ENCODE measurements around the gene NDUFS2. TPM values are rescaled to one million over a fixed set of nuclear protein-coding genes. Genes with fewer than 3 reads are reported as not detected.

The NDUFS2 gene
- total and polyA plus RNA-seq, 9 of the 15 experiments (the other 6 are each of a cell fraction or from before 2014, with no cell fraction given), result 70.0 to 176 (median 141) TPM

GRCh38 chr1:161227196-161227871 lies 25.2 kb downstream of the NDUFS2 start:
- in situ Hi-C loops (cut with MboI) (loop anchor here (5.0 kb wide), 1 partner anchor 155 kb away; no protein-coding TSS in a partner anchor), intact Hi-C loops (cut with micrococcal nuclease) (loop anchor here (2.0 to 5.0 kb wide), 4 partner anchors 63 to 155 kb away; partner anchors contain the start of gene CFAP126)
- Histone ChIP-seq H3K27me3 (ENCODE audit: control insufficient read depth in 2 of 2, insufficient read depth in 2 of 2, low read length in 2 of 2) (no peaks in the 10 kb centered on the region), H4K20me1 (replicated peaks; ENCODE audit: control insufficient read depth, insufficient read depth, low read length) (no peaks in the 10 kb centered on the region), H3K9me3 (replicated peaks; ENCODE audit: control insufficient read depth, insufficient read depth, low read depth, low read length) (no peaks in the 10 kb centered on the region), H3K9ac (ENCODE audit: insufficient read depth in 1 of 2, low read depth in 2 of 2, low read length in 2 of 2) (peak overlapping the region; percentile 76 to 93), H3K36me3 (ENCODE audit: control insufficient read depth, insufficient read depth, low read length) (peaks cover 37% of the 10 kb centered on the region), H3K79me2 (ENCODE audit: control insufficient read depth, insufficient read depth, low read length) (peaks cover 19% of the 10 kb centered on the region), H3K27ac (ENCODE audit: extremely low read depth, low read depth, low read length) (peak overlapping the region; percentile 79), H3K4me2 (ENCODE audit: insufficient read depth, low read length) (peak overlapping the region; percentile 97), H3K9me1 (ENCODE audit: control insufficient read depth, insufficient read depth, low read length) (no peaks in the 10 kb centered on the region), H3K4me1 (replicated peaks in 1 of 2; ENCODE audit: control insufficient read depth in 2 of 2, insufficient read depth in 2 of 2, low read length in 2 of 2) (peaks cover 15 to 16% of the 10 kb centered on the region in 2 experiments; a peak in 3 of 5 replicates), H3K4me3 (peak overlapping the region; percentile 70), H2AFZ (ENCODE audit: low read depth, low read length) (peak overlapping the region; percentile 87)
- ChIA-PET CTCF (ENCODE audit: low intra/inter-chr PET ratio) (interaction anchor here (0.6 to 1.6 kb wide), 8 partner anchors 35 to 156 kb away, joined by 3 to 7 read pairs (median 4); partner anchors contain the start of gene CFAP126), POLR2A (interaction anchor here (0.6 to 2.1 kb wide), 3 partner anchors 19 to 122 kb away, joined by 3 to 7 read pairs (median 3); partner anchors contain the start of gene SDHC)
- DNase-seq (ENCODE audit: extremely low read depth in 1 of 4, low spot score in 3 of 4) (peak; percentile 68 to 90 (median 71)), ATAC-seq (peak; percentile 71), FAIRE-seq (peak; percentile 95)
- 8% methylated on average over 11 of the region's 11 CpGs for WGBS (ENCODE audit: insufficient coverage, low coverage, missing lambda C conversion rate)
- BruUV-seq (replicated peaks), result no TSS peak
- TF ChIP-seq USF2 (CRISPR knock-in tag; IDR thresholded peaks at IDR 0.05), result no peak
- peak; percentile 21 to 58; a peak in 2 of 4 replicates for TF ChIP-seq MAZ (CRISPR knock-in tag; conservative IDR thresholded peaks at IDR 0.05 in 1 of 2, IDR thresholded peaks at IDR 0.05 in 1 of 2)
- peak; percentile 9; the same call in 1 of the 2 replicates for TF ChIP-seq PKNOX1 (IDR thresholded peaks at IDR 0.05)
- TF ChIP-seq SMARCE1 (IDR thresholded peaks at IDR 0.05), result peak; percentile 68
- peak; percentile 41; the same call in 1 of the 2 replicates for TF ChIP-seq L3MBTL2 (IDR thresholded peaks at IDR 0.05)
- TF ChIP-seq RAD21 (CRISPR knock-in tag; conservative IDR thresholded peaks at IDR 0.05 in 1 of 2, IDR thresholded peaks at IDR 0.05 in 1 of 2), result peak; percentile 77 to 78
- TF ChIP-seq ATF3 (IDR thresholded peaks at IDR 0.05), result no peak; the same call in 1 of the 2 replicates
- TF ChIP-seq ATF3 (CRISPR knock-in tag; conservative IDR thresholded peaks at IDR 0.05), result peak; percentile 28; the same call in 1 of the 2 replicates
- 0 out of 2 replicates have a peak, but pooled peaks have one; percentile 55 for TF ChIP-seq ATF7 (IDR thresholded peaks at IDR 0.05)
- TF ChIP-seq PRMT5 (CRISPR knock-in tag; IDR thresholded peaks at IDR 0.05), result no peak
- TF ChIP-seq NONO (IDR thresholded peaks at IDR 0.05; ENCODE audit: low read depth in 2 of 2, low read length in 1 of 2), result peak in 1 of 2 experiments; percentile 62; a peak in 1 of 4 replicates
- peak; percentile 37; the same call in 1 of the 2 replicates for TF ChIP-seq ZNF583 (CRISPR knock-in tag; IDR thresholded peaks at IDR 0.05)
- TF ChIP-seq EP400 (IDR thresholded peaks at IDR 0.05), result peak; percentile 46; the same call in 1 of the 2 replicates
- peak; percentile 53; the same call in 1 of the 2 replicates for TF ChIP-seq ARID1B (IDR thresholded peaks at IDR 0.05)
- peak; percentile 44; the same call in 1 of the 2 replicates for TF ChIP-seq CREB3L1 (IDR thresholded peaks at IDR 0.05; ENCODE audit: borderline replicate concordance, low read depth)
- TF ChIP-seq MAX (CRISPR knock-in tag; IDR thresholded peaks at IDR 0.05), result 0 out of 2 replicates have a peak, but pooled peaks have one; percentile 19
